SKM-1 treated with dmso at 0.1 percent for 144 hours (cell line): ENCODE results near the gene ATP8A2.
A peak's percentile ranks its signal among the peaks of the same experiment; 100 is the strongest.
"Not testable (repeated sequence)": the region's sequence is repeated elsewhere in the genome, so short reads cannot be mapped to it uniquely, and the experiment has no call there.

ENCODE experiments used
- DNase-seq: peaks from one replicate; lab custom pipeline; 2025; ENCODE audit not compliant: unreplicated experiment; lab: John Stamatoyannopoulos, UW

Gene ATP8A2

GRCh38 chr13:25790137-25790536 lies 418.4 kb downstream of the ATP8A2 start:
- not testable (repeated sequence) for DNase-seq

GRCh38 chr13:25795277-25795676 lies 423.5 kb downstream of the ATP8A2 start:
- DNase-seq, result no peak

- DNase-seq, result no peak
Observed at GRCh38 chr13:25796474-25796873, 424.7 kb downstream of the ATP8A2 start.

- no peak for DNase-seq
Observed at GRCh38 chr13:25798998-25799397, 427.2 kb downstream of the ATP8A2 start.

GRCh38 chr13:25800523-25800922 lies 428.7 kb downstream of the ATP8A2 start:
- no peak for DNase-seq

- DNase-seq, result peak; percentile 84
Observed at GRCh38 chr13:25802579-25802978, 430.8 kb downstream of the ATP8A2 start.

GRCh38 chr13:25803641-25804040 lies 431.9 kb downstream of the ATP8A2 start:
- DNase-seq, result no peak

- DNase-seq, result no peak
Observed at GRCh38 chr13:25806264-25806974, 434.6 kb downstream of the ATP8A2 start.

- DNase-seq, result no peak
Observed at GRCh38 chr13:25807562-25807961, 435.8 kb downstream of the ATP8A2 start.

- no peak for DNase-seq
Observed at GRCh38 chr13:25811506-25811905, 439.7 kb downstream of the ATP8A2 start.

- no peak for DNase-seq
Observed at GRCh38 chr13:25816239-25816638, 444.5 kb downstream of the ATP8A2 start.

- no peak for DNase-seq
Observed at GRCh38 chr13:25819856-25820530, 448.2 kb downstream of the ATP8A2 start.

- no peak for DNase-seq
Observed at GRCh38 chr13:25821776-25822175, 450.0 kb downstream of the ATP8A2 start.

GRCh38 chr13:25827221-25827620 lies 455.4 kb downstream of the ATP8A2 start:
- not testable (repeated sequence) for DNase-seq

- DNase-seq, result no peak
Observed at GRCh38 chr13:25827831-25828465, 456.2 kb downstream of the ATP8A2 start.

GRCh38 chr13:25833761-25834160 lies 462.0 kb downstream of the ATP8A2 start:
- DNase-seq, result no peak

- DNase-seq, result no peak
Observed at GRCh38 chr13:25836574-25837336, 465.0 kb downstream of the ATP8A2 start.

- DNase-seq, result no peak
Observed at GRCh38 chr13:25839371-25839770, 467.6 kb downstream of the ATP8A2 start.

- no peak for DNase-seq
Observed at GRCh38 chr13:25840261-25840660, 468.5 kb downstream of the ATP8A2 start.

GRCh38 chr13:25840931-25841330 lies 469.2 kb downstream of the ATP8A2 start:
- DNase-seq, result no peak

GRCh38 chr13:25843692-25844091 lies 471.9 kb downstream of the ATP8A2 start:
- DNase-seq, result no peak
